GM19372 (cell line): ENCODE measurements around the gene SLC66A2.

Source experiments
- ATAC-seq: cut with Tn5 transposase; IDR thresholded peaks from one replicate; pipeline ENCODE4 v1.9.1; 2021; ENCODE audit warnings: mild to moderate bottlenecking, low read depth, moderate library complexity; ENCODE audit not compliant: unreplicated experiment

The SLC66A2 gene

GRCh38 chr18:79952456-79952995 lies 1.1 kb upstream of the SLC66A2 start:
- ATAC-seq: no peak

DNA sequence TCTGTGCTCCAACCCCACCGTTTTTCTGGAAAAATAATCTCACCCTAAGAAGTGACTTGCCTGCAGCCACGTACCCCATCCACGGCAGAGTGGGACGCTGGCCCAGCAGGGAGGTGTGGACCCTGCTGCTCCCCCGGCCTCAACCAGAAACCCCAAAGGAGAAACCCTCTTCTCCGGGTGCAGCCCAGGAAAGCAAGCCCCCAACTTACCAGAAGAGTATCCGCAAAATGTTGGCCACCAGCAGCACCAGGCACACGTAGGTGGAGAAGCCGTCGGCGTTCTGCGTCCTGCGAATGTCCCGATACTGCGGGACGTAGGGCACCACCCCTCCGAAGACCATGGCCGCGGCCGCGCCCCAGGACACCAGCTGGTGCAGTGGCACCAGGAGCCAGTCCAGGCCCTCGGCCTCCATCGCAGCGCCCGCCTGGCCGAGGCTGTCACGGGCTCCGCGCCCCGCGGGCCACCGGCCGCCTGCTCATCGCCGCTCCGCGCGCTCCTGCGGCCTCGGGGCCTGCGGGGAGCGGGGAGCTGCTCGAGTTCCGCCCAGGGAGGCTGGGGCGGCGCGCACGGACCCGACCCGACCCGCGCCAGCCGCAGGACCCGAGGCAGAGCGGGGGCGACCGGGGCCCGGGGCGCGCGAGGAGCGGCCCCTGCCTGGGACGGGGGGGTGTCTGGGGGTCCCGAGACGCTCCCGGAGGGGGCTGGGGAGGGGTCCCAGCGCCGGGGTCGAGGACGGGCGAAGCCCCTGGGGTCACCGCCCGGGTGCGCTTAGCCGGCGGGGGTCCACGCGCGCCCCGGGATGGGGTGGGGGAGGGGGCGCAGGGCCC lies 725 bp downstream of the SLC66A2 start:
- peak; percentile 32 for ATAC-seq

DNA sequence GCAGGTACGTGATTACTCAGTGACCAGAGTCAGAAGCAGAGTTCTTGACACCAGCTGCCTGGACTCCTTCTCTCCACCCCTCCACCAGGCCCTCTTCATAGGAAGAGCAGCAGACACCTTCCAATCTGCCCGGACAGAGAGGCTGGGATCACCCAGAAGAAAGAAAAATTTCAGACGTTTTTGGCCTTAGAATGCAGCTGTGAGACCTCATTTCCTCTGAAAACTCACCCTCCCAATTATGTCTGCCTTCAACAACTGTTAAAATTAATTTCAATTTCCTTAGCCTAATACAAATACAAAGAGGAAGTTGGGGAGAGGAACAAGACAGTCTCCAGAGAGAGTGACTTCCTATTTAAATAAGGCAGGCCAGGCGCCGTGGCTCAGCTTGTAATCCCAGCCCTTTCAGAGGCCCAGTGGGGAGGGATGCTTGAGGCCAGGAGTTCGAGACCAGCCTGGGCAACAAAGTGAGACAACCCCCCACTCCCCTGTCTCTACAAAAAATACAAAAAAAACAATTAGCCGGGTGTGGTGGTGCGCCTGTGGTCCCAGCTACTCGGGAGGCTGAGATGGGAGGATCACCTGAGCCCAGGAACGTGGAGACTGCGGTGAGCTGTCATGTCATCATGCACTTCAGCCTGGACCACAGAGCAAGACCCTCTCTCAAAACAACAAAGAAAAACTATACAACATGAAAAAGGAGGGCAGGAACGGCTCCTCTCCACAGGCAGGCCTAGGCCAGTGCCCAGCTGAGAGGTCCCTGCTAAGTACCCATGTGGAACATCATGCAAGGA lies 1.6 kb downstream of the SLC66A2 start:
- ATAC-seq: no peak

DNA sequence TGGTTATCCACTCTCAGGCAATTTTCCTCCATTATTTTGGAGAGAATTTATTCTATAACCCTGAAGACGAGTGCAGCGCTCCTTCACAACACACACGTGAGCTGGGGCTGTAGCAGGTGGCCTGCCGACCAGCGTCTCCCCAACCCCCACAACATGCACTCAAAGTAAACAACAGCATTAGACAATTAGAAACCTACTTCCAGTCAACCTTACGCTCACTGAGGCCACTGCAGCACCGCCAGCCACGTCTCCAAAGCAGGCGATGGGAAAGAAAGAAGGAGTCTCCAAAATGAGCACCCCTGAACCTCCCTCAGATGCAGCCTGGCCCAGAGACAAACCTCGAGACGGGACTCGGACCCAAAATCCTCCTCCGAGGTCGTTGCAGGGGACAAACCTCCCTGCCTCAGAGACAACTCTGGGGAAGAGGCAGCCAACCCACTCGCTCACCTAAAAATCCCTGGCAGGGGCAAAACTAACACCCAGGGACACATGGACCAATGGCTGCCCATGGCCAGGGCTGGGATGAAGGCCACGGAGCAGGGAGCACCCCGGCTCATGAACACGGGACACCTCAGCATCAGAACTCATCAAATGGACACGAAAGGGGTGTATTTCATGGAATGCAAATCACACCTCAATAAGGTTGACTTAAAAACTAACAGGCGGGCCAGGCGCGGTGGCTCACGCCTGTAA lies 2.6 kb downstream of the SLC66A2 start:
- no peak for ATAC-seq

GRCh38 chr18:79947881-79948610 lies 3.4 kb downstream of the SLC66A2 start:
- no peak for ATAC-seq

DNA sequence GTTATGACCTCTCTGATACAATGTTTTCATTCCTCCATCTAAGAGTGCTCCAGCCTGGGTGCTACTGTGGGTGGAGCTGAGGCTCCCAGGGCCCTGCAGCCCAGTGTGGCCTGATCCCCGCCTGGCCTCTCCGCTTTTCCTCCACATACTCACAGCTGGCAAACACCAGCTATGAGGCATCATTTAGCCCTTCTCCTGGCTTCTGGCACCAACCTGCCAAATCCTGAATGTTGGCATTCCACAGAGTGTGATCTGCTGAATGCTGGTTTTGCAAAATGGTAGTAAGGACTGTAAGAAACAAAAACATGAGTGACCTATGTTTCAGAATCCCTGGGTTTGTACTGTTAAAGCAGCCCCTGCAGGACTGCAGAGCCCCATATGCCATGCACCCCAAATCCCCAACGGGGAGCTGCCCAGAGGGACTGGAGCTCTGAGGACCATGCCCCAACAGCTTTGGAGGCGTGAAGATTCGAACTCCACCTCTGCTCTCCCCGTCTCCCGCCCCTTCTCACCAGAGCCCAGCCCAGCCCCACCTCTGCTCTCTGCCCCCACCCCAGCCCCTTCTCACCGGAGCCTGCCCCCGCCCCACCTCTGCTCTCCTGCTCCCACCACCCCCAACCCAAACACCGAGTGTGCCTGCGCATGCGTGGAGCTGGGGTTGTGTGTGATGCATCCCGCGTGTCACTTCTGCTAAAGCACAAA lies 4.2 kb downstream of the SLC66A2 start:
- ATAC-seq: no peak

DNA sequence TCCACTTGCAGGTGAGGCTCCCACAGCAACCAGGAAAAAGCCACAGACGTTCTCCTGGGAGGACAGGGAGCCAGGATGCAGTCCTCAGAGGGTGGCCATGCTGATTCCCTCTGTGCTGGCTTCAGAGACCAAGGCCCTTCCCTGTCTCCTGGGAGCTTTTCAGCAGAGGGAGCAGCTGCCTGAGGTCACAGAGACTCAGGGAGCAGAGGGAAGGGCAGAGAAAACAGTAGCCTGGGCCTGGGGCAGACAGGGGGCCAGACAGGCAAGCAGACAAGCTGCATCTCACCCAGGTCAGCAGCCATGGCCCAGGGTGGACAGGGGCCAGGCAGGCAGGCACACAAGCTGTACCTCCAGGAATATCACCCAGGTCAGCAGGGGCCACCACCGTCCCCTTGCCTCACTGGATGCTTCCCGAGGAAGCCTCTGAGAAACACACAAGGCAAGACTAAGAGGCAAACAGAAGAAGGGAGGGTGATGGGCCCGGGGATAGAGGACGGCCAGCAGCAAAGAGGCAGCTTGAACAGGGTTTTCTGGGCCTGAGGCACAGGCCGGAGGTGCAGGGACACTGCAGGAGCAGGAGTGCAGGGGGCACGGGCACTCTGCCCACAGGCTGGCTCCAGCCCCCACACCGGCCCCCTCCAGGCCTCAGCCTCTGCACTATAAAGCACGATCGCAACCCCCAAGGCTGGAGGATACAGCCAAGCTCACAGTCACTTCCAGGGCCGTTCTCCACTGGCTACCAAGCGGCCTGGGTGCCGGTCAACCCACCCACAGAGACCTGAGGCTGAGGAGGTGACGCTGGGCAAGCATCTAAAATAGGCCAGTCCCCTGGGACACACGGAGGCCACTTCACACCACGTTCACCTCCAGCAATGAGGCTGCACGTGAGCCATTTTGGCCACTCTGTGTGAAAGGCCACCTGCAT lies 6.1 kb downstream of the SLC66A2 start:
- ATAC-seq: no peak

DNA sequence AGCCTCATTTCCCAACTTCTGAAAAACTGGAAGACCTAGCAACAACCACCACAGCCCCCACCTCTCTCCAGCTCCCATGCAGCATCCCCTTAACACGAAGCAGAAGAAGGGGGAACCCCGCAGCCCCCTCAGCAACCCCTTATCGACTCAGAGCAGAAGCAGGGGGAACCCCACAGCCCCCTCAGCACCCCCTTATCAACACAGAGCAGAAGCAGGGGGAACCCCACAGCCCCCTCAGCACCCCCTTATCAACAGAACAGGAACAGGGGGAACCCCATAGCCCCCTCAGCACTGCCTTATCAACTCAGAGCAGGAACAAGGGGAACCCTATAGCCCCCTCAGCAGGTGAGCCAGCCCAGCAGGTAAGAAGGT lies 6.7 kb downstream of the SLC66A2 start:
- ATAC-seq: no peak

DNA sequence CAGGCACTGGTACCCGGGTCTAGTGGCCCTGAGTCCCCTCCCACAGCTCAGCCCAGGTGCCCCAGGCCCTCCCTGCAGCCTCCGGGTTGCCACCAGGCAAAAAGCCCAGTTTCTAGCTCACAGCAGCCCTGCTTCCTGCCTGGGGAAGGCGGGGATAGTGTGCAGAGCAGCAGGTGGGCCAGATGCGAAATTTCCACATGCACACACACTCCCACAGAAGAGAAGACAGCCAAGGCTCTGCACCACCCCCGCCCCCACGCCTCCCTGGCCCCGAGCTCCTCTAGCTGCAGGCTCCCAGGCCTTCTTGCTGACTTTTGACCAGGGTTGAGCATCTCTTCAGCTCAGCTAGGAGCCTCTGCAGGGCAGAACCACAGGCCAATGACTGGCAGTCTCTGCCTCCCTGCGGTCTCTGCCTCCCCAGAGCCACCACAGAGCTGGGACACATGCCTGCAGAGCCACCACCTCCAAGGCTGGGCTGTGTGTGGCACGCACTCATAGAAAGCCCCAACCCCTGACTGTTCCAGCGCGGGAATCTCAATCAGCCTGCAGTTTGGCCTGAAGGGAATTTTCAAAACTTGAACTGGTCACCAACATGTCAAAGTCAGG lies 7.2 kb downstream of the SLC66A2 start:
- no peak for ATAC-seq

- no peak for ATAC-seq
Observed at GRCh38 chr18:79943608-79944125, 7.8 kb downstream of the SLC66A2 start.

GRCh38 chr18:79942786-79943607 lies 8.5 kb downstream of the SLC66A2 start:
- ATAC-seq: no peak

GRCh38 chr18:79942211-79942610 lies 9.2 kb downstream of the SLC66A2 start:
- ATAC-seq: no peak

DNA sequence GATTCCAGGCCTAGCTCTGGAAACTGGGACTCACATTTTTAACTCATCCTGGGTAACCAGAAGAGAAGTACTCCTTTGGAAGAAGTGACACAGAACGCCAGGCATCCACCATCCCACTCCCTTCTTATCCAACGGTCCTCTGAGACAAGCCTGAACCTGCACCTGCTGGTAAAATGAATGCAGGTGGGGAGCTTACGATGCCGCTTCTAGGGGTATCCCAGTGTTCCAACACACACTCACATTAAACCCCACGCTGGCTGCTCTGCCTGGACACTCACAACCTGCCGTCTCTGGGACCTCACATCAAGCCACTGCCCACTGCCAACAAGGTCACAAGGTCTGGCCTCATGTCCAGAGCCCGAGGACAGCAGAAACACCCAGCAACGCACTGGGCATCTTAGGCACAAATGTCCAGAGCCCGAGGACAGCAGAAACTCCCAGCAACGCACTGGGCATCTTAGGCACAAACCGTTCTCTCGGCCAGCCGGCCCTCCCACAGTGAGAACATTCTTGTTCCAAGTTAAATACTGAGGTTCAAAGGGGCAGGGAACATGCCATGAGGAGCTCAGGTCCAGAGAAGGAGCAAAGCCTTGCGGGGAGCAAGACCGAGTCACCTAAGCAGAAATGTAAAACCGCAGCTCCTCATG lies 9.9 kb downstream of the SLC66A2 start:
- no peak for ATAC-seq

DNA sequence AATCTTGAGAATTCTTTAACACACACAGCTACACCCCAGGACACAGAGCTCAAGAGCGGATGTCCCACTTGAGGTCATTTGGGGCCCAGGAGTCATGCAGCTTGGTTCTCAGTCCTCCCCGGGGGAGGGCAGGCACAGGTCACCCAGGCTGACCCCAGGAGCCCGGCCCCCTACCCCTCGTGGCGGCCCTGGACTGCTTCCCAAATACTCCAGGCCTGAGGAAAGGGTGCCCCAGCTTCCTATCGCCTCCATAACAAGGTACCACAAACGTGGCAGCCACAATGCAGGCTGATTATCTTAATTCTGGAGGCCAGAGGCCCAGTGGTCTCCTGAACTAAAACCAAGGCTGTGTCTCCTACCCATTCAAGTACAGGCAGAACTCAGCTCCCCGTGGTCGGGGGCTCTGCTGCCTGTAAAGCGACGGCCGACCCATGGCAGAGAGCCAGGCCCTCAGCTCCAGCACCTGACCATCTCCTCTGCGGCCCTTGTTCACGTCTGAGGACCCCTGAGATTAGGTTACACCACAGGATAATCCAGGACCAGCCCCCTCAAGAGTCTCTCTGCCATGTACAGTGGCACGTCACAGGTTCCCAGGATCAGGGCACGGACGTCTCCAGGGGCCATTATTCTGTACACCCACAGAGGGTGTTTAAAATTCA lies 10.5 kb downstream of the SLC66A2 start:
- no peak for ATAC-seq

- no peak for ATAC-seq
Observed at GRCh38 chr18:79940126-79940813, 11.2 kb downstream of the SLC66A2 start.

DNA sequence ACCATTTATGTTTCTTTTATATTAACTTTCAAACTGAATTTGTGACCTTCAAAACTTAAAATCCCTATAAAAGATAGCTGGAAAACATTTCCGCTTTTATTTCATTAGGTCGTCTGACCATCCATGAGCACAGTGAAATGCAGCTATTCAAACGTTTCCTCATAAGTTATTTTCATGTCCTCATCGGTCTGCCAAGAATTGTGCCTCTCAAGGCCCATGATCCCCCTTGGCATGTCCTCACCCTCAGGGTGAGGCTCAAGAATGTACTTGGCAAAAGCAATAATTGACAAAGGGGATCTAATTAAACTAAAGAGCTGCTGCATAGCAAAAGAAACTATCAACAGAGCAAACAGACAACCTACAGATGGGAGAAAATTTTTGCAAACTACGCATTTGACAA lies 12.4 kb downstream of the SLC66A2 start:
- no peak for ATAC-seq
